ENCODE results near the gene BABAM2.

- TF ChIP-seq CTCF (conservative IDR thresholded peaks at IDR 0.05) (no peak), EZH2 (IDR thresholded peaks at IDR 0.05; ENCODE audit: low read depth) (no peak)
Measured at GRCh38 chr2:28363686-28364280, 473.3 kb downstream of the BABAM2 start.
